Brain microvascular endothelial cell (primary cell): ENCODE data around the gene SIRT1.

ENCODE experiments used
- DNase-seq: peaks from one replicate; pipeline ENCODE4 v3.0.0-alpha.2; 2020
- H3K27ac ChIP-seq: fragments of 250-450 bp; sonication (Bioruptor Pico); 2 replicates; pipeline ENCODE4 v1.5.1; 2020; ENCODE audit warnings: mild to moderate bottlenecking, moderate library complexity
- H3K27me3 ChIP-seq: fragments of 250-450 bp; sonication (Bioruptor Pico); replicated peaks from 2 replicates; pipeline ENCODE4 v1.5.1; 2020; ENCODE audit warnings: mild to moderate bottlenecking
- H3K36me3 ChIP-seq: fragments of 250-450 bp; sonication (Bioruptor Pico); replicated peaks from 2 replicates; pipeline ENCODE4 v1.5.1; 2020; ENCODE audit warnings: mild to moderate bottlenecking
- H3K4me3 ChIP-seq: 2 replicates; pipeline ENCODE4 v1.5.1; 2011; ENCODE audit warnings: low read depth, mild to moderate bottlenecking, control low read depth, low read length, moderate library complexity
- CTCF ChIP-seq: IDR thresholded peaks from 2 replicates; pipeline ENCODE4 v1.5.1; 2011; ENCODE audit warnings: low read depth, mild to moderate bottlenecking, moderate library complexity, low read length, control low read depth, inconsistent platforms; ENCODE audit errors: missing control alignments
- in situ Hi-C: cut with HindIII; loops from 2 replicates; pipeline ENCODE4 v1.10.0; 2017; ENCODE audit warnings: low sequenced_read_pairs, low pct_ligation_motif_present

The SIRT1 gene

GRCh38 chr10:67917169-67917568 lies 32.7 kb downstream of the SIRT1 start:
- TF ChIP-seq CTCF: no peak
- DNase-seq: no peak
- Histone ChIP-seq H3K36me3 (peaks cover 27% of the 10 kb centered on the region), H3K27ac (no peak overlapping the region), H3K27me3 (no peaks in the 10 kb centered on the region), H3K4me3 (no peak overlapping the region)
- in situ Hi-C loops: no loop called here

- no peak overlapping the region for H3K27ac ChIP-seq
- no peak for TF ChIP-seq CTCF
- DNase-seq: no peak
- in situ Hi-C loops: no loop called here
- no peak overlapping the region for H3K4me3 ChIP-seq
- H3K27me3 ChIP-seq: no peaks in the 10 kb centered on the region
- H3K36me3 ChIP-seq: peaks cover 25% of the 10 kb centered on the region
Measured at GRCh38 chr10:67917679-67918078, 33.2 kb downstream of the SIRT1 start.

- Histone ChIP-seq H3K27ac (no peak overlapping the region), H3K27me3 (no peaks in the 10 kb centered on the region), H3K36me3 (peaks cover 31% of the 10 kb centered on the region), H3K4me3 (no peak overlapping the region)
- in situ Hi-C loops: no loop called here
- no peak for DNase-seq
- no peak for TF ChIP-seq CTCF
Measured at GRCh38 chr10:67921065-67921464, 36.6 kb downstream of the SIRT1 start.

- no peak for DNase-seq
- no peaks in the 10 kb centered on the region for H3K27me3 ChIP-seq
- peaks cover 29% of the 10 kb centered on the region for H3K36me3 ChIP-seq
- no peak overlapping the region for H3K27ac ChIP-seq
- in situ Hi-C loops: no loop called here
- H3K4me3 ChIP-seq: no peak overlapping the region
- TF ChIP-seq CTCF: no peak
Measured at GRCh38 chr10:67923551-67923950, 39.1 kb downstream of the SIRT1 start.

GRCh38 chr10:67924136-67924535 lies 39.7 kb downstream of the SIRT1 start:
- DNase-seq: no peak
- TF ChIP-seq CTCF: no peak
- H3K36me3 ChIP-seq: peaks cover 25% of the 10 kb centered on the region
- in situ Hi-C loops: no loop called here
- H3K4me3 ChIP-seq: no peak overlapping the region
- H3K27ac ChIP-seq: no peak overlapping the region
- no peaks in the 10 kb centered on the region for H3K27me3 ChIP-seq

- peaks cover 33% of the 10 kb centered on the region for H3K36me3 ChIP-seq
- H3K27me3 ChIP-seq: no peaks in the 10 kb centered on the region
- in situ Hi-C loops: no loop called here
- no peak for TF ChIP-seq CTCF
- no peak overlapping the region for H3K4me3 ChIP-seq
- H3K27ac ChIP-seq: no peak overlapping the region
- DNase-seq: peak; percentile 18
Measured at GRCh38 chr10:67925449-67926005, 41.1 kb downstream of the SIRT1 start.
